H1 (cell line): ENCODE data around the gene LONRF2. TPM values are rescaled to one million over a fixed set of nuclear protein-coding genes. Genes with fewer than 3 reads are reported as not detected.

Experiments
- CTCF ChIA-PET: fragments of 300-600 bp; sonication (Branson Sonifier 250); formaldehyde crosslinking; loops from one replicate; lab custom pipeline; 2021; ENCODE audit not compliant: partially characterized antibody; lab: Charles Lee
- POLR2A ChIA-PET: fragments of 300-600 bp; sonication (Branson Sonifier 250); formaldehyde crosslinking; loops from one replicate; lab custom pipeline; 2021; ENCODE audit warnings: inconsistent platforms; ENCODE audit not compliant: partially characterized antibody; lab: Charles Lee
- DNase-seq, 2 experiments: peaks; one replicate each; pipeline versions ENCODE4 v3.0.0 to v3.0.0-alpha.2; 2010 to 2022; ENCODE audit warnings: low spot score in 2 of 2, low read depth in 1 of 2, mixed read lengths in 1 of 2
- FAIRE-seq: peaks from 2 replicates; lab custom pipeline; 2011; peaks lifted over from hg19 to GRCh38; lab: Jason Lieb, UNC
- H2AFZ ChIP-seq: 2 replicates; pipeline ENCODE4 v1.8.1; 2012; ENCODE audit warnings: low read length, inconsistent platforms
- H2AK5ac ChIP-seq: 2 replicates; pipeline ENCODE4 v1.6.1; 2013; ENCODE audit warnings: low read depth, low read length
- H2BK120ac ChIP-seq: replicated peaks from 2 replicates; pipeline ENCODE3; 2013; ENCODE audit warnings: low read depth, low read length, inconsistent platforms
- H2BK12ac ChIP-seq: 2 replicates; pipeline ENCODE4 v1.6.1; 2013; ENCODE audit warnings: low read depth, low read length
- H2BK15ac ChIP-seq: 2 replicates; pipeline ENCODE4 v1.6.1; 2013; ENCODE audit warnings: low read length
- H2BK20ac ChIP-seq: 2 replicates; pipeline ENCODE4 v1.6.1; 2013; ENCODE audit warnings: low read length
- H2BK5ac ChIP-seq: 2 replicates; pipeline ENCODE4 v1.6.1; 2013; ENCODE audit warnings: low read depth, low read length
- H3K14ac ChIP-seq: 2 replicates; pipeline ENCODE4 v1.6.1; 2013; ENCODE audit warnings: inconsistent platforms; ENCODE audit not compliant: insufficient read length
- H3K18ac ChIP-seq: 2 replicates; pipeline ENCODE4 v1.6.1; 2013; ENCODE audit warnings: low read length; ENCODE audit errors: extremely low read depth
- H3K23ac ChIP-seq: 2 replicates; pipeline ENCODE4 v1.6.1; 2013; ENCODE audit warnings: inconsistent platforms; ENCODE audit not compliant: insufficient read length
- H3K23me2 ChIP-seq: 2 replicates; pipeline ENCODE4 v1.6.1; 2013; ENCODE audit warnings: low read depth, low read length
- H3K27ac ChIP-seq: 2 replicates; pipeline ENCODE4 v1.6.1; 2011; ENCODE audit warnings: low read depth, low read length, inconsistent platforms
- H3K27me3 ChIP-seq, 4 experiments: replicated peaks in 1 of 4; 1 replicate in 1 of 4; 2 replicates in 3 of 4; pipeline versions ENCODE4 v1.6.1 to v1.8.1; 2011 to 2013; ENCODE audit warnings: low read length in 3 of 4, mild to moderate bottlenecking in 3 of 4, inconsistent platforms in 2 of 4, mixed read lengths in 2 of 4, moderate library complexity in 1 of 4; ENCODE audit not compliant: control insufficient read depth in 3 of 4, insufficient read depth in 3 of 4; ENCODE audit errors: extremely low read depth in 1 of 4
- H3K36me3 ChIP-seq, 4 experiments: 2 replicates each; pipeline versions ENCODE4 v1.6.1 to v1.8.1; 2011 to 2013; ENCODE audit warnings: mild to moderate bottlenecking in 4 of 4, low read length in 3 of 4, moderate library complexity in 2 of 4, control low read depth in 1 of 4, inconsistent platforms in 1 of 4; ENCODE audit not compliant: insufficient read depth in 4 of 4, control insufficient read depth in 2 of 4
- H3K4ac ChIP-seq: replicated peaks from 2 replicates; pipeline ENCODE3; 2013; ENCODE audit warnings: low read length, low read depth, mixed read lengths, inconsistent platforms; ENCODE audit not compliant: insufficient read length
- H3K4me1 ChIP-seq, 4 experiments: replicated peaks in 1 of 4; 1 replicate in 1 of 4; 2 replicates in 3 of 4; pipeline versions ENCODE4 v1.6.1 to v1.8.1; 2011 to 2013; ENCODE audit warnings: low read length in 3 of 4, inconsistent platforms in 2 of 4, mixed read lengths in 1 of 4; ENCODE audit not compliant: insufficient read depth in 4 of 4, control insufficient read depth in 3 of 4
- H3K4me2 ChIP-seq, 2 experiments: 2 replicates each; pipeline versions ENCODE4 v1.6.1 to v1.8.1; 2011 to 2013; ENCODE audit warnings: low read depth in 2 of 2, low read length in 2 of 2, control low read depth in 1 of 2, inconsistent platforms in 1 of 2, mild to moderate bottlenecking in 1 of 2; ENCODE audit not compliant: insufficient read depth in 1 of 2
- H3K4me3 ChIP-seq, 4 experiments: fragments of 200-600, 300-600 bp in 1 of 4; sonication (generic), shearing (Covaris generic), sonication (Bioruptor Twin) in 1 of 4; 2 replicates each; pipeline versions ENCODE4 v1.5.1 to v1.8.1; 2011 to 2016; ENCODE audit warnings: low read length in 4 of 4, low read depth in 3 of 4, control low read depth in 2 of 4, inconsistent platforms in 2 of 4, mild to moderate bottlenecking in 2 of 4, mixed read lengths in 1 of 4, moderate library complexity in 1 of 4; ENCODE audit not compliant: insufficient read depth in 2 of 4; ENCODE audit errors: extremely low read depth in 1 of 4
- H3K56ac ChIP-seq: replicated peaks from 2 replicates; pipeline ENCODE3; 2013; ENCODE audit warnings: low read depth, mild to moderate bottlenecking, mixed read lengths, low read length, inconsistent platforms; ENCODE audit not compliant: insufficient read length
- H3K79me1 ChIP-seq: 2 replicates; pipeline ENCODE4 v1.6.1; 2013; ENCODE audit warnings: low read depth, low read length, control low read depth
- H3K79me2 ChIP-seq, 2 experiments: 2 replicates each; pipeline versions ENCODE4 v1.6.1 to v1.8.1; 2012 to 2013; ENCODE audit warnings: low read length in 2 of 2, mild to moderate bottlenecking in 2 of 2, inconsistent platforms in 1 of 2; ENCODE audit not compliant: insufficient read depth in 2 of 2, control insufficient read depth in 1 of 2
- H3K9ac ChIP-seq, 4 experiments: replicated peaks in 1 of 4; 1 replicate in 1 of 4; 2 replicates in 3 of 4; pipeline versions ENCODE4 v1.6.1 to v1.8.1; 2011 to 2013; ENCODE audit warnings: low read depth in 3 of 4, low read length in 3 of 4, control low read depth in 2 of 4, mild to moderate bottlenecking in 2 of 4, moderate library complexity in 2 of 4, inconsistent platforms in 1 of 4; ENCODE audit errors: extremely low read depth in 1 of 4
- H3K9me3 ChIP-seq, 2 experiments: 2 replicates each; pipeline versions ENCODE4 v1.6.1 to v1.8.1; 2012 to 2013; ENCODE audit warnings: mild to moderate bottlenecking in 2 of 2, moderate library complexity in 2 of 2, control low read depth in 1 of 2, inconsistent platforms in 1 of 2, low read depth in 1 of 2, low read length in 1 of 2, mixed read lengths in 1 of 2; ENCODE audit not compliant: insufficient read depth in 2 of 2
- H4K20me1 ChIP-seq, 2 experiments: replicated peaks in 1 of 2; 2 replicates each; pipeline versions ENCODE3 to v1.8.1; 2011 to 2013; ENCODE audit warnings: inconsistent platforms in 2 of 2, low read length in 2 of 2, mild to moderate bottlenecking in 1 of 2; ENCODE audit not compliant: insufficient read depth in 2 of 2, control insufficient read depth in 1 of 2
- H4K5ac ChIP-seq: 2 replicates; pipeline ENCODE4 v1.6.1; 2013; ENCODE audit warnings: low read length, low read depth, mixed read lengths, inconsistent platforms; ENCODE audit not compliant: insufficient read length
- H4K8ac ChIP-seq: 2 replicates; pipeline ENCODE4 v1.8.0; 2013; ENCODE audit warnings: mild to moderate bottlenecking, moderate library complexity, low read length, inconsistent platforms; ENCODE audit not compliant: insufficient read depth; ENCODE audit errors: extremely low read depth
- H4K91ac ChIP-seq: replicated peaks from 2 replicates; pipeline ENCODE3; 2013; ENCODE audit warnings: low read length, mixed read lengths, inconsistent platforms; ENCODE audit not compliant: insufficient read length
- BACH1 ChIP-seq: IDR thresholded peaks from 2 replicates; pipeline ENCODE4 v1.6.1; 2012; ENCODE audit warnings: low read length, improper control_type of control experiment
- BCL11A ChIP-seq, 2 experiments: IDR thresholded peaks; one replicate each; pipeline ENCODE4 v1.6.1; 2011; ENCODE audit warnings: low read depth in 2 of 2, low read length in 2 of 2, mild to moderate bottlenecking in 2 of 2
- BRCA1 ChIP-seq: IDR thresholded peaks from 2 replicates; pipeline ENCODE4 v1.6.1; 2012; ENCODE audit warnings: low read depth, low read length, improper control_type of control experiment
- CREB1 ChIP-seq: IDR thresholded peaks from 2 replicates; pipeline ENCODE4 v1.6.1; 2012; ENCODE audit warnings: inconsistent platforms
- GABPA ChIP-seq: IDR thresholded peaks from 2 replicates; pipeline ENCODE4 v1.6.1; 2011; ENCODE audit warnings: mild to moderate bottlenecking, low read length, moderate library complexity, borderline replicate concordance; ENCODE audit not compliant: insufficient read depth
- KDM5A ChIP-seq: fragments of 200-600 bp; IDR thresholded peaks from 2 replicates; pipeline ENCODE4 v1.7.1; 2012; ENCODE audit warnings: mild to moderate bottlenecking, low read length, inconsistent platforms, mixed read lengths
- POLR2A ChIP-seq, 2 experiments: IDR thresholded peaks; 1 replicate in 1 of 2; 2 replicates in 1 of 2; pipeline ENCODE4 v1.6.1; 2011; ENCODE audit warnings: low read depth in 2 of 2, low read length in 2 of 2, mild to moderate bottlenecking in 2 of 2; ENCODE audit errors: control extremely low read depth in 1 of 2
- SIN3A ChIP-seq, 2 experiments: IDR thresholded peaks in 1 of 2; conservative IDR thresholded peaks in 1 of 2; 2 replicates each; pipeline ENCODE4 v1.6.1; 2011 to 2012; ENCODE audit warnings: low read length in 2 of 2, improper control_type of control experiment in 1 of 2, low read depth in 1 of 2, mild to moderate bottlenecking in 1 of 2
- SIX5 ChIP-seq: IDR thresholded peaks from 2 replicates; pipeline ENCODE4 v1.6.1; 2011; ENCODE audit warnings: mild to moderate bottlenecking, low read depth, low read length
- SP1 ChIP-seq: IDR thresholded peaks from 2 replicates; pipeline ENCODE4 v1.6.1; 2011; ENCODE audit warnings: low read depth, low read length
- SUZ12 ChIP-seq: fragments of 200-600 bp; sonication (generic); IDR thresholded peaks from 2 replicates; pipeline ENCODE4 v1.6.1; 2012; ENCODE audit warnings: mild to moderate bottlenecking, inconsistent platforms, low read length, moderate library complexity, mixed read lengths
- TEAD4 ChIP-seq: IDR thresholded peaks from 2 replicates; pipeline ENCODE4 v1.6.1; 2012; ENCODE audit warnings: low read depth, low read length, inconsistent platforms, mixed read lengths
- WGBS, 2 experiments: shearing (Covaris generic) in 1 of 2; methylation state at CpG; one replicate each; pipeline versions ENCODE4 v1.1.6 to v1.1.7; 2013 to 2015; ENCODE audit warnings: low lambda C conversion rate in 2 of 2, mixed read lengths in 2 of 2, inconsistent platforms in 1 of 2, low coverage in 1 of 2, missing lambda C conversion rate in 1 of 2; ENCODE audit not compliant: insufficient replicate concordance in 2 of 2, insufficient coverage in 1 of 2, insufficient read length in 1 of 2; ENCODE audit errors: extremely low coverage in 1 of 2, missing lambda C conversion rate in 1 of 2; 5-methylcytosine and 5-hydroxymethylcytosine counted together
- polyA plus RNA-seq, 7 experiments: library from polyadenylated mRNA; depleted of rRNA in 3 of 7; stranded (reverse) in 5 of 7; unstranded in 2 of 7; fragments of >200 nt in 5 of 7; fragments of 200-250 nt in 2 of 7; gene quantifications; 1 replicate in 5 of 7; 2 replicates in 1 of 7; 4 replicates in 1 of 7; pipeline versions ENCODE4 v1.2.1 to v1.2.3, GENCODE V29; 2011 to 2013; ENCODE audit warnings: missing spikeins in 2 of 7, mixed read lengths in 2 of 7
- total RNA-seq: library from RNA; stranded (reverse); fragmentation: NEBNext Ultra II Directional; extraction: Animal tissue kit (Norgen Biotek cat#: 25700); gene quantifications from 2 replicates; pipeline ENCODE4 v1.2.1, GENCODE V29; 2021

LONRF2 gene
- total and polyA plus RNA-seq, 2 of the 8 experiments (the other 6 are each of a cell fraction or from before 2014, with no cell fraction given): 0.24 to 0.74 TPM

- no peak for FAIRE-seq
- no peak overlapping the region for H4K8ac ChIP-seq
- no peak overlapping the region for H2BK120ac ChIP-seq
- no peak overlapping the region for H3K27ac ChIP-seq
- H3K4me2 ChIP-seq: no peak overlapping the region
- no peak for DNase-seq
- no peaks in the 10 kb centered on the region for H3K79me1 ChIP-seq
- no peak overlapping the region for H2BK5ac ChIP-seq
- no peak overlapping the region for H2AFZ ChIP-seq
- no peaks in the 10 kb centered on the region for H3K79me2 ChIP-seq
- no peak overlapping the region for H2AK5ac ChIP-seq
- no peak overlapping the region for H2BK20ac ChIP-seq
- H2BK12ac ChIP-seq: no peak overlapping the region
- H4K91ac ChIP-seq: no peak overlapping the region
- no peak overlapping the region for H3K18ac ChIP-seq
- H3K27me3 ChIP-seq: no peaks in the 10 kb centered on the region
- H3K9ac ChIP-seq: no peak overlapping the region
- no peaks in the 10 kb centered on the region for H3K4me1 ChIP-seq
- H3K9me3 ChIP-seq: peaks cover 4 to 8% of the 10 kb centered on the region in 2 experiments
- no peak overlapping the region for H3K4me3 ChIP-seq
- 81% methylated on average over 2 of the region's 2 CpGs; no CpG with 5 or more reads in 1 of the 2 experiments for WGBS, 2 experiments
- no peak overlapping the region for H3K56ac ChIP-seq
- H2BK15ac ChIP-seq: no peak overlapping the region
- H4K20me1 ChIP-seq: no peaks in the 10 kb centered on the region
- H4K5ac ChIP-seq: no peak overlapping the region
- H3K4ac ChIP-seq: no peak overlapping the region
- POLR2A ChIA-PET: no interaction called here
- H3K14ac ChIP-seq: no peak overlapping the region
- no peak overlapping the region for H3K23ac ChIP-seq
- no peaks in the 10 kb centered on the region for H3K36me3 ChIP-seq
- H3K23me2 ChIP-seq: no peaks in the 10 kb centered on the region
- CTCF ChIA-PET: interaction anchor here (1.2 to 2.6 kb wide), 2 partner anchors 21 to 113 kb away, joined by 3 to 16 read pairs; no protein-coding TSS in a partner anchor
- TF ChIP-seq SIX5 (no peak), SP1 (no peak), SIN3A (conservative IDR thresholded peaks at IDR 0.05 in 1 of 2, IDR thresholded peaks at IDR 0.05 in 1 of 2; ENCODE audit: low read depth in 1 of 2, low read length in 2 of 2) (no peak), CREB1 (no peak), POLR2A (IDR thresholded peaks at IDR 0.05; ENCODE audit: control extremely low read depth in 1 of 2, low read depth in 2 of 2, low read length in 2 of 2) (no peak), TEAD4 (no peak), GABPA (no peak), BCL11A (IDR thresholded peaks at IDR 0.05; ENCODE audit: low read depth in 2 of 2, low read length in 2 of 2) (no peak), SUZ12 (no peak), BACH1 (no peak), KDM5A (no peak), BRCA1 (no peak)
These were observed 54.5 kb downstream of the LONRF2 start for GRCh38 chr2:100267751-100268150.
